Testis (tissue), 5 donors: ENCODE data around the gene GRID2. TPM values are rescaled to one million over a fixed set of nuclear protein-coding genes. Genes with fewer than 3 reads are reported as not detected.

ENCODE experiments used
- DNase-seq: peaks from one replicate; pipeline ENCODE4 v3.0.0-alpha.2; 2019
- H3K27ac ChIP-seq, 2 donors: fragments of 200-600 bp; sonication (generic); one replicate each; pipeline ENCODE4 v1.5.1; 2019
- H3K27me3 ChIP-seq: fragments of 200-600 bp; sonication (generic); one replicate; pipeline ENCODE4 v1.5.1; 2019
- H3K36me3 ChIP-seq: fragments of 200-600 bp; sonication (generic); one replicate; pipeline ENCODE4 v1.5.1; 2017; ENCODE audit warnings: low read depth; ENCODE audit errors: missing control alignments
- H3K4me1 ChIP-seq: fragments of 200-600 bp; sonication (generic); one replicate; pipeline ENCODE4 v1.5.1; 2019
- H3K4me3 ChIP-seq, 2 donors: fragments of 200-600 bp; sonication (generic); one replicate each; pipeline ENCODE4 v1.5.1; 2017 to 2019
- H3K9me3 ChIP-seq: fragments of 200-600 bp; sonication (generic); one replicate; pipeline ENCODE4 v1.5.1; 2017
- CTCF ChIP-seq, 3 experiments: fragments of 450-650 bp in 2 of 3; fragments of 200-600 bp in 1 of 3; sonication (generic) in 1 of 3; IDR thresholded peaks; one replicate each; pipeline ENCODE4 v1.5.1; 2016 to 2019; ENCODE audit warnings: antibody characterized with exemption in 3 of 3, mild to moderate bottlenecking in 2 of 3, moderate library complexity in 1 of 3
- POLR2A ChIP-seq: fragments of 450-650 bp; IDR thresholded peaks from one replicate; pipeline ENCODE4 v1.6.1; 2017; ENCODE audit warnings: antibody characterized with exemption, mild to moderate bottlenecking, moderate library complexity
- WGBS, 2 donors: methylation state at CpG; one replicate each; pipeline ENCODE4 v1.1.5; 2018; 5-methylcytosine and 5-hydroxymethylcytosine counted together
- intact Hi-C: fragments of 100-400 bp; cut with DNase I; formaldehyde crosslinking; loops from one replicate; pipeline ENCODE4 v1.15.1; 2023; ENCODE audit warnings: low total_unique reads
- long read RNA-seq, 2 donors: transcript quantifications; one replicate each; lab custom pipeline, GENCODE V29; 2026
- polyA plus RNA-seq: library from polyadenylated mRNA; stranded (reverse); fragments of 350-450 nt; fragmentation: Illumina TruSeq; extraction: RNeasy Lipid Tissue Mini Kit (QIAGEN cat#74804); gene quantifications from one replicate; pipeline ENCODE4 v1.2.3, GENCODE V29; 2014; ENCODE audit warnings: low read depth, low replicate concordance; ENCODE audit not compliant: insufficient read depth
- total RNA-seq, 2 donors: library from RNA; depleted of rRNA; stranded (reverse); fragments of >200 nt; gene quantifications; one replicate each; pipeline ENCODE4 v1.2.3, GENCODE V29; 2016

The GRID2 gene
- total RNA-seq (10 to 100 TPM; 27.1 to 32.7 TPM), polyA plus RNA-seq (34.6 TPM)
- long read RNA-seq, donor 1, full-length matches to known transcripts: 1 of 1 reads
- long read RNA-seq, donor 1, partial matches to known transcripts: 0 of 1 reads
- long read RNA-seq, donor 1, other reads (novel, unspliced or antisense): 0 of 1 reads
- long read RNA-seq, donor 2: 0 reads

DNA sequence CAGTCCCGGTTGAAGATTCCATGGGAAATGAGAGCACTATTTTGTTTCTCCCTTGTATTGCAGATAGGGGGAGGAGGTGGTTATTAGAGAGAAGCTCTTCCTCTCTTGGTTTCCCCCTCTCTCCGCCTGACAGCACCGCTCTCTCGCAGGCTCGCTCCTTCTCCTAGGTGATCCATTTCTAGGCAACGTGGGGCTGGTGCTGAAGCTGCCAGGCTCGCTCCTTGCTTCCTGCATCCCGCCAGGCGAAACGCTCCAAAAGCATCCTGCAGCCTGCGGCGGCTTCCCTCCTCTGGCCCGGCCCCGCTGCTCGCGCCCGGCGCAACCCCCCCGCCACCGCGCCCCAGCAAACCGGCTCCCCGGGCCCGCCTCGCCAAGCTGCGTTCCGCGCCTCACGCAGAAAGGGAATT lies at the start of gene GRID2:
TSS of gene GRID2 (plus strand) at position 346 of the 407 bp plus-strand sequence.
- intact Hi-C loops: no loop called here
- DNase-seq: peak; percentile 23
- 1 to 3% methylated on average over 19 to 29 of the region's 29 CpGs for WGBS, 2 donors
- Histone ChIP-seq H3K4me3 (peak within 1 kb of the TSS; percentile 24 to 56), H3K27me3 (no peaks in the 10 kb centered on the region), H3K4me1 (no peaks in the 10 kb centered on the region), H3K9me3 (no peaks in the 10 kb centered on the region), H3K36me3 (no peaks in the 10 kb centered on the region), H3K27ac (no peak within 1 kb of the TSS)
- no peak for TF ChIP-seq CTCF (IDR thresholded peaks at IDR 0.05)
- TF ChIP-seq POLR2A: no peak

DNA sequence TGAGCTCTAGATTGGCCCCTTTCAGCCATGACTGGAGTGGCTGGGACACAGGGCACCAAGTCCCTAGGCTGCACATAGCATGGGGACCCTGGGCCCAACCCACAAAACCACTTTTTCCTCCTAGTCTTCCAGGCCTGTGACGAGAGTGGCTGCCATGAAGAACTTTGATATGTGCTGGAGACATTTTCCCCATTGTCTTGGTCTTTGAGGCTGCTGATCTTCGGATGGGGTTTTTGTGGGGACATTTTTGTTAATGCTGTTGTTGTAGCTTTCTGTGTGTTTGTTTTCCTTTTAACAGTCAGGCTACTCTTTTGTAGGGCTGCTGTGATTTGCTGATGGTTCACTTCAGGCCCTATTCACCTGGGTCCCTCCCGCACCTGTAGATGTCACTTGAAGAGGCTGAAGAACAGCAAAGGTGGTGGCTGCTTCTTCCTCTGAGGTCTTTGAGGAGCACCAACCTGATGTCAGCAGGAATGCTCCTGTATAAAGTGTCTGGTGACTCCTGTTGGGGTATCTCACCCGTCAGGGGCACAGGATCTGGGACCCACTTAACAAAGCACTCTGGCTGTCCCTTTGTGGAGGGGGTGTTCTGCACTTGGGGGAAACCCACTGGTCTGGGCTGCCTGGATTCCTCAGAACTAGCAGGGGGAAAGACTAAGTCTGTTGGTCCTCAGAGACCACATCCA lies 49.6 kb upstream of the GRID2 start:
- H3K27ac ChIP-seq: no peak overlapping the region
- H3K36me3 ChIP-seq: no peaks in the 10 kb centered on the region
- H3K4me1 ChIP-seq: no peaks in the 10 kb centered on the region
- 85 to 89% methylated on average over 3 to 4 of the region's 4 CpGs for WGBS, 2 donors
- H3K9me3 ChIP-seq: no peaks in the 10 kb centered on the region
- no peak for TF ChIP-seq POLR2A
- TF ChIP-seq CTCF (IDR thresholded peaks at IDR 0.05): no peak
- no peaks in the 10 kb centered on the region for H3K27me3 ChIP-seq
- no peak overlapping the region for H3K4me3 ChIP-seq
- no peak for DNase-seq
- intact Hi-C loops: no loop called here

GRCh38 chr4:92254767-92255442 lies 48.9 kb upstream of the GRID2 start:
- Histone ChIP-seq H3K4me3 (no peak overlapping the region), H3K27me3 (no peaks in the 10 kb centered on the region), H3K4me1 (no peaks in the 10 kb centered on the region), H3K36me3 (no peaks in the 10 kb centered on the region), H3K27ac (no peak overlapping the region), H3K9me3 (no peaks in the 10 kb centered on the region)
- intact Hi-C loops: no loop called here
- no peak for TF ChIP-seq CTCF (IDR thresholded peaks at IDR 0.05)
- TF ChIP-seq POLR2A: no peak
- DNase-seq: no peak
- WGBS, 2 donors: 94 to 95% methylated on average over 5 to 8 of the region's 8 CpGs

DNA sequence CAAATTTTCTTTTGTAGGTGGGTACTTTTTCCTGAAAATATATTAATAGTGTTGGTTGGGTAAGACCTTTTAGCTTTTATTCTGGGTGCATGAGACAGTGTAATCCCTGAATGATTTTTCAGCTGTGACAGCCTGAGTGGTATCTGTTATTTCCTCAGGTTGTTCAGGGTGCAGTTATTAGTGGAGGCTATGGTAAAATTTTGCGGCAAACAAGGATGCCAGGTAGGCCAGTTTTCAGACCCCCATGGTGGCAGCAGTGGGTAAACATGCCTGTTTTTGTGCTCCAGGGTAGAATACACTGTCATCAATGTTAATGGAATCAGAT lies 47.9 kb upstream of the GRID2 start:
- H3K9me3 ChIP-seq: no peaks in the 10 kb centered on the region
- no peaks in the 10 kb centered on the region for H3K4me1 ChIP-seq
- intact Hi-C loops: no loop called here
- TF ChIP-seq POLR2A (no peak), CTCF (IDR thresholded peaks at IDR 0.05) (no peak)
- H3K27ac ChIP-seq: no peak overlapping the region
- H3K27me3 ChIP-seq: no peaks in the 10 kb centered on the region
- H3K4me3 ChIP-seq: no peak overlapping the region
- no peak for DNase-seq
- WGBS, 2 donors: 100% methylated on average over 1 of the region's 1 CpG
- H3K36me3 ChIP-seq: no peaks in the 10 kb centered on the region
